ENCODE data around the gene GGA1.

GRCh38 chr22:37610480-37611129, 2.0 kb downstream of the GGA1 start:
- TF ChIP-seq CTCF (IDR thresholded peaks at IDR 0.05) = no peak
- TF ChIP-seq POLR2A (IDR thresholded peaks at IDR 0.05) = peak in 1 of 4 donors; percentile 60
- no peak for TF ChIP-seq EP300 (IDR thresholded peaks at IDR 0.05)
- peak in 1 of 2 donors; percentile 12 for TF ChIP-seq POLR2AphosphoS5 (IDR thresholded peaks at IDR 0.05)

Measured in upper lobe of left lung (tissue), 4 donors.